RPMI8226 (cell line): Measurements from ENCODE around the gene BCL2L15.

ENCODE experiments used
- DNase-seq: peaks from one replicate; pipeline ENCODE4 v3.0.0-alpha.2; 2015

The BCL2L15 gene

DNA sequence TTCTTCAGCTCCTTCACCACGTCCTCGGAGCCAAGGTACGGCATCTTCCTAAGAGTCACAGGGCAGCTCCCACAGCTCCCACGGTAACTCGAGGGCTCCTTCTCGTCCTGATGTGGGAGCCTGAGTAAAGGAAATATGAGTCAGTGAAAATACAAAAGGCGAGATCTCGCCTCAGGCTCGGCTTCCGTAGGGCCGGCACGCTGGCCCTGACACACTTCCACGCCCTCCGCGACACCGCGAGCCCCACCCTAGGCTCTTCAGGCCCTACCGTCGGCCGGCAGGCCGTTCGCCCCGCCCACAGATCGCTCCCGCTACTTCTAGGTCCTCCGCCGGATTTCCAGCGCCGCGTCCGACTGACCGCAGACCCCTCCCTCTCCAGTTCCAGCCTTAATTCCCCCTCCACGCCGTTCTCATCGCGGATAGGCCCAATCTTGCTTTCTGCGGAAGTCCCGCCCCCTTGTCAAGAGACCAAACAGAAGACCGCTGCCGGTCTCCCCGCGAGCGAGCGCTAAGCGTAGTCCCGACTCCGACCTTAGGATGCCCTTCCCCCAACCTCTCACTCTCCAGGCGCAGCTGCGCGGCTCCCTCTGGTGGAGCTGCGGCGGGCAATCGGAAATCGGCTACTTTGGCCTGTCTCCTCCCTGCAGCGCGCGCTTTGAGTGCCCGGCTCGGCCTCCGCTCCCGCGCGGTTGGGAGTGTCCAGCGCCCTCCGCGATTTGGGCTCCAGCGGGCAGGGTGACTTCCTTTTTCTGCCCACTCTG is 17.5 kb upstream of the BCL2L15 start, which contains the start of the genes AP4B1 and DCLRE1B:
AP4B1 (minus strand) TSS at position 126 of the 761 bp plus-strand sequence; CDS start at position 44, 82 bp downstream.
DCLRE1B (plus strand) TSS at position 653 of the 761 bp plus-strand sequence. CDS start 261 bp downstream, outside the sequence.
- peak; percentile 98 for DNase-seq

DNA sequence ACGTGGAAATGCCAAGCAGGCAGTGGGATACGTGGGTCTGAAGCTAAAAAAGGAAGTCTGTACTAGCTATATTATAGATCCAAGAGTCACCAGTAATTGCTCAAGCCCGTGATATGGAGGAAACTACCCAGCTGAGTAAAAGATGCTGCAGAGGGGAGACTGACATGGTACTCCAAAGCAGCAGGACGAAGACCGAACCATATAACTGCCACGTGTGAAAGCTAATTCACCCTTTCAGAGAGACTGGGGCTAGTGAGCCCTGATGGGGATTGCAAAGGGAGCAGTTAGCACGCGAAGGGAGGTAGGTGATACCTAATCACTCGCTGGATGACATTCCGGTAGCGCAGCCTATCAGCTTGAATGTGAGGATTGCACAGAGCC is 16.9 kb upstream of the BCL2L15 start:
- DNase-seq: peak; percentile 5

DNA sequence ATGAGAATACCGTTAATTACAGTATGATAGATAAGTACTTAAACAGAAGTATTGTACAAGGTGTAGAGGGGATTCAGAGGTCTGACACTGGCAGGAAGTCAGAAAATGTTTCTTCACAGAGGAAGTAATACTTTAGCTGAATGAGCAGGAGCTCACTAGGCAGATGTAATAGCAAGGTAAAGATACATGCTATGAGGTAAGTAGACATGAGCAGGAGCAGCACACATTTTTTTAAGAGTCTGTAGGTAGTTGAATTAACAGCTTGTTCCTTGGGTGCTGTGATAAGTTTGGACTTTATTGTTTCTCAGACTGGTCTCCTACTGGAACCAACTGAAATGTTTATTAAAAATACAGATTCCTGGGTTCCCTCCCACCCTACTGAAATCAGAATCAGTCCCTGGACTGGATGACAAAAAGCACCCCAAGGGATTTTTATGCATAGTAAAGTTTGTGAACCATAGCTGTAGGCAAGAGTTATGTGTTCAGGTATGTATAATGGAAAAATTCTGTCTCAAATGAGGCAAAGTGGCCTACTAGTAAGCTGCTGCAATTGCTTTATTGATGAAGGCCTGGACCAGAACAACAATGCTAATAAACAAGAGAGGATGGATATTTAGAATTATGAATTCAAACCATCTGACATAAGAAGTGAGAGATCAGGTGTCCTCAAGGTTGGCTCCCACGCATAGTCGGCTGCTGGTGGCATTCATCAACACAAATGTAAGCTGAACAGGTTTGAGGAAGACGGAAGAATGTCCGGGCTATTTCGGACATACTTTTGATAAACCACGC is 16.3 kb upstream of the BCL2L15 start:
- DNase-seq: no peak

DNA sequence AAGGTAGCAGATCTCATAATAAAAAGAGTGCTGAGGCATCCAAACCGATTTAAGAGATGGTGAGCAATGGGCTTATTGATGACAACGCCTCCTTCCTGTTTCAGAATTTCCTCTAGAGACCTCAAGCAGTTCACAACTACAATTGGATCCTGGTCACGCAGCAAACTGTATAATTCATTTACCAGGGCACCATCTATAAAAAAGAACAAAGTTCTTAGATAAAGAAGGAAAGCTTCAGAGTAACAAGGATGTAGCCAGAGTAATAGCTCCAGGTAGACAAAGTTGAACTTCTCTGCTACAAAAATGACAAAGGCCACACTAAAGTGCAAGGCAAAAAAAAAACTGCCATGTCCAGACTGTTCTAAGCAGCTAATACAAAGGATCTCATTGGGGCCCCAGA is 13.8 kb upstream of the BCL2L15 start:
- DNase-seq: no peak

DNA sequence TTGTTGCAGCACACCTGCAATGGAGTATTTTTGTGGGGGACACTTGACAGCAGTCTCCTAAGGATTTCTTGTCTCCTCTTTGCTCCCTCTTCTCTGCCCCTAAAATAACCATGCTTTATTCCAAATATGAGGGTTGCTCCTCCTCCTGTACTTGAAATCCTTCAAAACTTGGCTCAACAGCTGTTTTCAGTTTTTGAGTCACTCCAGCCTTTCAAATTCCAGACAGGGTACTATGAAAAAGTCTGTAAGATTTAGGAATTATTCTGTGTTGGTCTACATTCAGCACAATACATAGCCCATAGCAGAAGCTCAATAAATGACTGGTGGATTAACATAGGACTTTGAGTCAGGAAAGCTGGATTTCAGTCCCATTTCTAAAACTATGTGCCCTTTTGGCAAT is 11.7 kb upstream of the BCL2L15 start:
- DNase-seq: no peak

DNA sequence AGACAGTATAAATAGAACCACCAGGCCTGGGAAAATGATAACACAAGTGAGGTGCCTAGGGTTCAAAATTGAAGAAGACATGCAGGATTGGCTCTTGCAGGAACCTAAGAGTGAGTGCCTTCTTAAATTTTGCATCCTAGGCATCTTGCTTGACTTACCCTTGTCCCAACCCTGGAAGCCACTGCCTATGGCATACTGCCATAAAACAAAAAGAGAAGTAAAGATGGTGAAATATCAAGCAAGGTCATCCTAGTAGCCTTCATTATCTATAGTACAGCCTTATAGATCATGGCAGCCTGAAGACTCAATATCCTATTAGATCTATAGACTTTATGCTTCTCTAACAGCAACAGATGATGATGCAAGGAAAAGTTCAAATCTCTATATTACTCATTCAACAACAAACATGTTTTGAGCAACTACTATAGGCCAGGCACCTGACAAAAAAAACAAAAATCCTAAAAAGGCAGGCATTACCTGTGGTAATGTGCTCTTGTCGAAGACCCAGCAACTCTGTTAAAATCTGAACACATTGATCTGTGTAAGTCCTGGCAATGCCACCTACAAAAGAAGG is 10.9 kb upstream of the BCL2L15 start:
- DNase-seq: no peak

DNA sequence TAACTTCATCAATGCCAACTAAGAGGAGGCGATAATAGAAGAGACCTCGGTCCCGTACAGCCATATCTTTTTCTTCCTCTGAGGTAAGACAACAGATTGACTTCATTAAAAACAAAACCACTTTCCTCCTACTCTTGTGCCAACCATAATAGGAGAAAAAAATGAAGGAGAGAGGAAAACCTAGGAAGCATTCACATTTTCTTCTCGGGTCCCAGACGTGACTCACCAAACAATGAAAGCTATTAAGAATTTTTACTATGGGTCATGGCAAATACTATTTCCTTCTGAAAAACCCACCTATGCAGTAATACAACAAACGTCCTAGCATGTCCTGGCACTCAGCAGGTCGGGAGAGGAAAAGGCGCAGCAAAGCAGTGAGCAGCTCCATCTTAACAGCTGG is 8.6 kb upstream of the BCL2L15 start:
- no peak for DNase-seq

DNA sequence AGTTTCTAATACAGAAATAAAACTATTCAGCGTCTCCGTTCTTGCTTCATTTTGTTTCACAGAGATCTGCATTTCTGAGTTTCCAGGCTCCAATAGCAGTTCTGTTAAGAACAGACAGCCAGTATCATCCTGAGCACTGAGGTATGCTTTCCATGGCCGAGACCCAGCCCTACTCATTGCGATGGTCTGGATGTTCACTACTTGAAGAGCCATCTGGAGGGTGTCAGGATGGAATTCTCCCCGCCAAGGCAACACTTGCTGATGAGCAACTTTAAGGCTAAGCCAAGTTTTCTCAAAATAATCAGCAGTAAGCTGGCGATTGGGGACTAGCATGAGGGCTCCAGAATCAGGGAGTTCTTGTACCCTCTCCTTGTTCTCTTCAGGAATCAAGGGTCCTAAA is 7.7 kb upstream of the BCL2L15 start:
- no peak for DNase-seq

DNA sequence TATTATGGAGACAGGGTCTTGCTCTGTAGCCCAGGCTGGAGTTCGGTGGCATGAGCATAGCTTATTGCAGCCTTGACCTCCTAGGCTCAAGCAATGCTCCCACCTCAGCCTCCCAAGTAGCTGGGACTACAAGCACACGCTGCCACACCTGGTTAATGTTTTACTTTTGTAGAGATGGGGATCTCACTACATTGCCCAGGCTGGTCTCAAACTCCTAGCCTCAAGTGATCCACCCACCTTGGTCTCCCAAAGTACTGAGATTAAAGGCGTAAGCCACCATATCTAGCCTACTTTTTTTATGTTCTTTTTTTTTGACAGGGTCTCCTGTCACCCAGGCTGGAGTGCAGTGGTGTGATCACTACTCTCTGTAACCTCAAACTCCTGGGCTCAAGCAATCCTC is 5.9 kb upstream of the BCL2L15 start:
- DNase-seq: no peak

DNA sequence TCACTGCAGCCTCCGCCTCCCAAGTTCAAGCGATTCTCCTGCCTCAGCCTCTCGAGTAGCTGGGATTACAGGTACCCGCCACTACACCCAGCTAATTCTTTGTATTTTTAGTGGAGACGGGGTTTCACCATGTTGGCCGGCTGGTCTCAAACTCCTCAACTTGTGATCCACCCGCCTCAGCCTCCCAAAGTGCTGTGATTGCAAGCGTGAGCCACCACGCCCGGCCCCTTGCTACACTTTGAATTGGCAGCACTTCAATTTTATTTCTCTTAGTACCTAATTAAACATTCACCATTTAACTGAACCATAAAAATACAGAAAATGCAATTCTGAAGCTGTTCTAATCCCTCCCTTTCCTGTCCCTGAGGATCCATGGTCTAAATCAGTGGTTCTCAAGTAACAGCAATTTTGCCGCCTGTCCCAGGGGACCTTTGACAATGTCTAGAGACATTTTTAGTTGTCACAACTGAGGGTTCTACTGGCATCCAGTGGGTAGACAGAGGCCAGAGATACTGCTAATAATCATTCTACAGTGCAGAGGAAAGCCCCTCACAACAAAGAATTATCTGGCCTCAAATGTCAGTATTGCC is 4.3 kb upstream of the BCL2L15 start:
- DNase-seq: no peak

DNA sequence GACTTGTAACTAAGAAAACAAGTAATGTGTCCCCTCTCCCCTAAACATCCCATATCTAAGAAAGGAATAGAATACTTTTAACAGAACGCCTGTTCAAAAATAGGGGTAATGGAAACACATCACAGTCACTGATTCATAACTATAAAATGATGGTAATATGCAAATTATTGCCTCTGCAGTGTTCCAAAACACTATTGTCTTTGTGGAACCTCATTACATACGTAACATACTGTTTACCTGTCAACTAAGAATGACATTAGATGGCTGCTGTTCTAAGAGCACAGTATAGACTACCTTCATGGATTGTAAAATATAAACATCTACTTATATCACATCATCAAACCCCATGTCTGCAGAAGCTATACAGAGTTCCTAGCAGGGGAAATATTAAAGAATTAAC is 3.4 kb upstream of the BCL2L15 start:
- DNase-seq: no peak

DNA sequence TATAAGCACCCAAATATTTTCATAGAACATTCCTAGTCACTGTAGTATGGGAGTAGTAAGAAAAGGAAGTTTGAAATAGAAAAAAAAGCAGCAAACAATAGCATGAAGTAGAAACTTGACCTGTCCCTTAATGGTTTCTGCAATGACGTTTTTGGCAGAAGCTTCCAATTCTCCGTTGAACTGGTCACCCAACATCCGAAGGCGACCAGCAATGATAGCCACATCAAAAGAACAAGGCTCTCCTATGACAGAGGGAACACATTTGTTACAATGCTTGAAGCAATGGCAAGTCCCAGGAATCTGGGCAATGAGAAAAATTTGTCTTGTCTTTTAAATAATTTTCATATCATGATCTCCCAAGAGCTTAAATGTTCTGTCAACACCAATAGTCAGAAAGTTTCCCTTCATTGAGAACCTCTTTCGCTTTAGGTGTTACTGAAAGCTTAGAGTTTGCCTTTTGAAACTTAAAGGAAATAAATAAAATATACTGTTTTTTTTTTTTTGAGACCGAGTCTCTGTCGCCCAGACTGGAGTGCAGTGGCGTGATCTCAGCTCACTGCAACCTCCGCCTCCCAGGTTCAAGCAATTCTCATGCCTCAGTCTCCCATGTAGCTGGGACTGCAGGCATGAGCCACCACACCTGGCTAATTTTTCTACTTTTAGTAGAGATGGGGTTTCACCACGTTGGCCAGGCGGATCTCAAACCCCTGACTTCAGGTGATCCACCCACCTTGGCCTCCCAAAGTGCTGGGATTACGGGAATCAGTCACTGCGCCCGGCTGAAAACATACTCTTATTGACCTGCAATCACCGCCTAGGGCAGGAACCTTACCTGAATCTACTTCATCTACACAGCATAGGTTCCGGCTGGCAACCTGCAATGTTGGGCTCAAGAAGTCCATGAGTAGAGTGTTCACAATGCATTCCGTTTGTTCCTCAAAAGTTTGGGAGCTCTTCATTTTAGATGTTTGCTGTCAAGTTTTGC is 672 bp downstream of the BCL2L15 start:
- DNase-seq: no peak

DNA sequence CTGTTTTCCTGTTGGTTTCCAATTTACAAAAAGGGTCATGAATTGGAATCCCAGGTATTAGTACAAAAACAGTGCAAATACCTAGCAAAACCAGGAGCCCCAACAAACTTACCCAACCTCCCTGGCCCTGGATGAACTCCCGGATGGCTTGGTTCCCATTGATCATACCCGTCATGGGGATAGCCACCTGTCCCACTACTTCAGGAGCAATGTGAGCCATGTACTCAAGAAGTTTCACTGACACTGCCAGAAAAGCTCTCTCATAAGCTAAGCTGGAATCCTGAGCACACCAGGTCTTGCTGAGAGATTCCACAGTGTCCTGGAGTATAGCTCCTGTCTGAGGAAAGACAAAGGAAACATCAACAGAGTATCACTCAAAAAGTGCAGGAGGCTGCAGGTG is 5.7 kb downstream of the BCL2L15 start:
- DNase-seq: no peak

DNA sequence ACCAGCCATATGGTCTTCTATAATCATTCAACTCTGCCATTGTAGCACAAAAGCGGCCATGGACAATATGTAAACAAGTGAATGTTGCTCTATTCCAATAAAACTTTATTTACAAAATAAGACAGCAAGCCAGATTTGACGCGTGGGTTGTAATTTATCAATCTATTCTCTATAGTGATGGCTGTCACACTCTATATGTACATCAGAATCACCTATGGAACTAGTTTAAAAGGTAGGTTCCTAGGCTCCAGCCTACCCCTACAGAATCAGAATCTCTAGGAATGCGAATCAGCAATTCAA is 7.7 kb downstream of the BCL2L15 start:
- no peak for DNase-seq

DNA sequence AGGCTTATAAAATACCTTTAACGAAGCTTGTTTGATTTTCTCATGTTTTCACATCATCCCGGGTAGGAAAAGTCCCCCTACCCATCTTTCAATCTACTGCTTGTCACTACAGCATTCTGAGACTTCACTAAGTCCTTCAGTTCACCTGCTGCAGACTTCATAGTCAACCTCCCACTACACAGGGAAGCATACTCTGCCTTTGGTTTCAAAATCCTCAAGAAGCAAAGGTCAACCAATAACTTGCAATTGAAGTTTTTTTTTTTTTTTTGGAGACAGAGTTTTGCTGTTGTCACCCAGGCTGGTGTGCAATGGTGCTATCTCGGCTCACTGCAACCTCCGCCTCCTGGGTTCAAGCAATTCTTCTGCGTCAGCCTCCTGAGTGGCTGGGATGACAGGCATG is 11.2 kb downstream of the BCL2L15 start:
- DNase-seq: no peak

DNA sequence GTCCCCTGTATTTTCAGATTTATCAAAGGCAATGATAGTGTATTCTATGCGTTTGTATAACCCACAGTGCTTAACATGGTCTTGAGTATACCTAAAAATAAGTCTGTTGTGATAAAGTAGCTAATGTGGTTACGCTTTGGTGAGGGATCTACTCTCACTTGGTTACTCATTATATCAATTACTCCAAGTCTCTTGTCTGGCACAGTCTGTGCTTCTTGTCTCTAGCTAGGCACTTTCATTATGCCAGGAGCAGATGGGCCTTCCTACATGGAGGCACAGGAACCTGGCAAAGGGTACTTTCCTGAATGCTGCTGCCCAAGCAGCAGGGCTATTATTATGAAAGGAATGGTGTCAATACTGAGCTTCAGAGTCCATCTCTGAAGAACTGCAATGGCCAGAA is 11.7 kb downstream of the BCL2L15 start:
- no peak for DNase-seq

DNA sequence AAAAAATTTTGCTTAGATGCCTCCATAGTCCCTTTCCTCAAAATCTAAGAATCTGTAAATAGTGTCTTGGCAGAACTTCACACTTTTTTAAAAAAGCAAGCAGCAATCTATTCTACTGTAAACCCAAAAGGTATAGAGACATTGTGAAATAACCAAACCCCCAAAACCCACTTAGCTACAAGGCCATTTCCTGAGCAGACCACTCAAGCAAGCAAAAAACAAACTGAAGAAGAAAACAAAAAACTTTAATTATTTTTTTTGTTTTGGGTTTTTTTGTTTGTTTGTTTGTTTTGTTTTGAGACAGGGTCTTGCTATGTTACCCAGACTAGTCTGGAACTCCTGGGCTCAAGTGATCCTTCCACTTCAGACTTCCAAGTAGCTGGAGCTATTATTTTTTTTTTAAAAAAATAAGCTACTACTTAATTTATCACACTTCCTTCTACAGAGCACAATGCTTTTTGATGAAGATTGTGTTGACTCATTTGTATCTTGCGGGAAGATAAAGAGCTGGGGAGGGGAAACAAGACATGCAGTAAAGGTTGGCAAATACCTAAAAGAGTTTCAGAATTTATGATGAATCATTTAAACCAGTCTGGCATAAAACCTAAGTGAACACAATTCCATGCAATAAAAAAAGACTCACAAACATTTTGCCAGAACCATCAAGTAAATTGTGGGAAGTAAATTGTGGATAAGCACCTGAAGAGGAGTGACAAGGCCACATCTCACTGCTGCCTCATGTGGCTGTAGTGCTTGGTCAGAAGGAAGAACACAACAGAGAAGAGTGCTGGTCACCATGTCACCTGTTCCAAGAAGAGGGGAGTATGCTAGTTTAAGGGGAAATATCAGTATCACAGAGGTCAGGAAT is 13.1 kb downstream of the BCL2L15 start:
- peak; percentile 11 for DNase-seq

DNA sequence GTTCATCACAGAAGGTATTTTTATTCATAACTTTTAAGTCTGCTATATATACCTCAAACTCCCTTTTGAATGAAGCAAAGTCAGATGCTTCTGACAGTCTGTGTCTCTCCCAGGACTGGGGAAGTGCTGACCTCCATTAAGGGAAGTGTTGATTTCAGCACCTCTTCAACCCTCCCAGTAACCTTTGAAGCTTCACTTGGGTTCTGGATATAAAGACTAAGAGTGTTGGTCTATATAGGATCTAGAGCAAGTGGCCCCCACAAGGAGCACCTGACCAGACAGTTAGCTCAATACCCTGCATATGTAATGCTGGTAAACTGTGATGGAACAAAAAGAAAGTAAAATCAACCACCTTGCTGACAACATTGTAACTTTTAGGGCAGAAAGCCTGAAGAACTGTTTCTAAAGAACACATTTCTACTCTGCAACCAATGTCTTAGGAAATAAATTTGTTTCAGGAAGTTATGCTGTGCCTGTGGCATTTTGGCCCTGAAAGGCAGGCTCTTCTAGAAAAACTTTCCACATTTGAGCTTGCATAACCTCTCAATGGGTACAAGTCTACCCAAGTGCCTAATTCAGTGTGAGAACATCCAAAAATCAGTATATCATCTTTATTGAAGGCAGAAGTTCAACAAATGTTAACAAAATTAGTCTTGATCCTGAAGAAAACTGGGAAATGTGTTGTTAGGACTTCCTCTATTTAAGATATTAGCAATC is 15.0 kb downstream of the BCL2L15 start:
- DNase-seq: no peak

DNA sequence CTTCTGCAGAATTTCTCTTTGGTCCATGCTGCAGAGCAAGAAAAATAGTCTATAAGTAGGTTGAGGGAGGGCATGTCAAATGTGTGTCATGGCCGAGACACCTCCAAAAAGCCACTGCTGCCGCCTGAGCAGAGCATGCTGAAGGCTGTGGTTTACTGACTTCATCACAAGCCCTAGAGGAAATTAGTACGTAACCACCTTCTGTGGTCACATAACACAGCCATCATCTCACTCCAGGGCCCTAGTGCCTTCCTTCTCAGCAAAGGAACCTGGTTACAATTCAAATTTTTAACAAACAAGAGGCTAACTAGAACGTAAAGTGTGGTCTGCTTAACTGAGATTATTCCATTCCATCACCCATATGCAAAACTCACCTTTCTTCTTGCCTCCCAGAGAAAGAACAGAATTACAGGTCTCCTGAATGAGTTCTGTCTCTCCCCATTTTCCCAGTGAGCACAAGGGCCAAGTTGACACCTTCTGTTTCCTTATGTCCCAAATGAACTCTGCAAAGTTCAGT is 15.7 kb downstream of the BCL2L15 start, which contains the start of gene PTPN22:
PTPN22 (minus strand) TSS at position 116 of the 517 bp plus-strand sequence.
- peak; percentile 12 for DNase-seq

DNA sequence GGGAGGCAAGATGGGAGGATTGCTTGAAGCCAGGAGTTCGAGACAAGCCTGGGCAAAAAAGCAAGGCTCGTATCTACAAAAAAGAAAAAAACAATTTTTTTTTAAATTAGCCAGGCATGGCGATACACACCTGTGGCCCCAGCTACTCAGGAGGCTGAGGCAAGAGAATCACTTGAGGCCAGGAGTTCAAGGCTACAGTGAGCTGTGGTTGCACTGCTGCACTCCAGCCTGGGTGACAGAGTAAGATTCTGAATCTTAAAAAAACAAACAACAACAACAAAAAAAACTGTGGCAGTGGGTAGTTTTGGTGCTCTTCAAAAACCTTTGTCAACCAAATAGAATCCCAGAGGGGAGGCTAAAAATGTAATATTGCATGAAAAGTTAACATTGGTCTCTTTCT is 16.6 kb downstream of the BCL2L15 start:
- DNase-seq: no peak
